Activated CD8-positive, alpha-beta memory T cell treated with anti-CD3 and anti-CD28 coated beads for 36 hours (primary cell): ENCODE results near the gene FRS2. TPM values are rescaled to one million over a fixed set of nuclear protein-coding genes. Genes with fewer than 3 reads are reported as not detected.

Experiments used
- CTCF ChIA-PET: fragments of 350-600 bp; sonication (Branson Sonifier 250); formaldehyde crosslinking; loops from one replicate; lab custom pipeline; 2021; ENCODE audit warnings: antibody characterized with exemption; lab: Charles Lee
- POLR2A ChIA-PET: fragments of 350-600 bp; sonication (Branson Sonifier 250); formaldehyde crosslinking; loops from one replicate; lab custom pipeline; 2021; ENCODE audit warnings: antibody characterized with exemption; lab: Charles Lee
- total RNA-seq, 2 experiments: library from RNA; stranded (reverse); gene quantifications; one replicate each; pipeline ENCODE4 v1.2.3, GENCODE V29; 2021

Gene FRS2
- total RNA-seq, 2 experiments from 2014 or later = 8.5 to 9.3 TPM

- CTCF ChIA-PET = interaction anchor here (0.7 kb wide), 2 partner anchors 16 to 27 kb away, joined by 4 read pairs; no protein-coding TSS in a partner anchor
- POLR2A ChIA-PET = no interaction called here
Measured at GRCh38 chr12:69490920-69491643, 20.9 kb downstream of the FRS2 start.

DNA sequence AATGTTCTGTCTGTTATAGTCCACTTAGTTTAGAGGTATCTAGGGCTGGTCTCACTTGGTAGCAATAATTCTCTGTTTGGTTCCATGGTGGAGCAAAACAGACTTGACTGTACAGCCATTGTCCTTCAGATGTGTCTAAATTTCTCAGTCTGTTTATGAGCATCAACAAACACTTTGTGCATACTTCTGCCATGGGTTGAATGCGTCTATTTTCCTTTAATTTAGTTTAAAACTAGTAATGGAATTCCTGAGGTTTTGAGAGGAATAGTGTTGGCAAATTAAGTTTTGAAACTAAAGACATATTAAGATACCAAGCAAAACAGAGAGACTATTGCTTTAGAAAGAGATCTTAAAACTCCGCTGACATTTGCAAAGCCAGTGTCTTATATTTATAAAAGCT, 22.6 kb downstream of the FRS2 start:
- CTCF ChIA-PET = no interaction called here
- POLR2A ChIA-PET = no interaction called here

DNA sequence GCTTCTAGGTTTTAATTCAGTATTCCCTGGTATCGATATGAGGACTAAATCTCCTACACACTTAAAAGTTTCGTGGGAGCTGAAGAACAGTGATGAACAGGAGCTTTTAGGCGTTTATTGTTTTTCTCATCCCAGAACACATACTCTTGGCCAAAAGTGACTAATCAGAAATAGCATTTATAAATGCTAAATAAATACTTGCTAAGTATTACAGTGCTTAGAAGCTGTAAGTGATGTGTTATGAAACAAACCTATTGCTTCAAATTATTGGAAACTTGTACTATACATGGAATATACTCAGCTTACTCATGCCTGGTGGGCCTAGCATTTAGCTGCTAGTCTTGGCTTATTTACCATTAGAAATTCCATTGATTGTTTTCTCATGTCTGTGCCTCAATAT, 24.9 kb downstream of the FRS2 start:
- POLR2A ChIA-PET = no interaction called here
- CTCF ChIA-PET = no interaction called here

GRCh38 chr12:69497308-69498026, 27.3 kb downstream of the FRS2 start:
- ChIA-PET POLR2A (no interaction called here), CTCF (no interaction called here)

DNA sequence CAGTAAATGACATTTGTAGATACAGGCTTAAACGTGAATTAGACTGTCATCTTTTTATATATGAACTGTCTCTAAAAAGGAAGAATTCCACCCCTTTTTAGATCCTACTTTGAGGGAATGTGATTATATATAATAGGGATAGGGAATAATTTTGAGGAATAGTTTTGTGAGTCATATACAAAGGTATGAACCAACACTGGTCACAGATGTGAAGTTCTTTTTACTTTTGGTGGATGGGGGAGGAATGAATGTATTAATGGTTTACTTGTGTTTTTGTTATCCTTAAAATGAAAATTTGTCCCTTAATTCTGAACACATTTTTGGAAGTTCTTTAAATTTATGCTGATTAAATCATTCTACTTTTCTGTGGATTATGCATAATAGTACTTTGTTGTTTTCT, 30.4 kb downstream of the FRS2 start:
- ChIA-PET CTCF (no interaction called here), POLR2A (no interaction called here)

- POLR2A ChIA-PET = no interaction called here
- CTCF ChIA-PET = no interaction called here
Measured at GRCh38 chr12:69501154-69501895, 31.1 kb downstream of the FRS2 start.

DNA sequence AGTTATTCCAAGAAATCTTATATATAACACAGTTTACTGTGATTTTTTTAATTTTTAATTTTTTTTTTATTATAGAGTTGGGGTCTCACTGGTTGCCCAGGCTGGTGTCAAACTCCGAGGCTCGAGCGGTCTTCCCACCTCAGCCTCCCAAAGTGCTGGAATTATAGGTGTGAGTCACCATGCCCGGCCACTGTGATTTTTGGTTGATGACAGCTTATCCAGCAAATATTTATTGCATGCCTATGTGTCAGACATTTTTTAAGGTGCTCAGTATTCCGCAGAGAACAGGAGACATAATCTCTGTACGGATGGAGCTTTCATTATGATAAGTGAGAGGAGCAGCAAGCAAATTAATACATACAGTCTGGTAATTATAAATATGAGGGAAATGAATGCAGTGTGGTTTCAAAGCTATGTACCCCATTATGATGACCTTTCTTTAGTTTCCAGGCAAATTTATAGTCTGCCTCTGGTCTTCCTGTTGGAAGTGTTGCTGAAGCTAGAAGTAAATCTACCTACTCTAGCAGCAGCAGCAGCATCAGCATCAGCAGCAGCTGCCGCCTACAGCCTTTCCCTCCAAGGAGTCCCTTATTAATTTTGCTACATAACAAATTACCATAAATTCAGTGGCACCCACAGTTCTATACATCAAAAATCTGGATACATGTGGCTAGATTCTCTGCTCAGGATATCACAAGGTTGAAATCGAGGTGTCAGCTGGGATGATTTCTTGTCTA, 32.3 kb downstream of the FRS2 start:
- POLR2A ChIA-PET = no interaction called here
- CTCF ChIA-PET = no interaction called here

DNA sequence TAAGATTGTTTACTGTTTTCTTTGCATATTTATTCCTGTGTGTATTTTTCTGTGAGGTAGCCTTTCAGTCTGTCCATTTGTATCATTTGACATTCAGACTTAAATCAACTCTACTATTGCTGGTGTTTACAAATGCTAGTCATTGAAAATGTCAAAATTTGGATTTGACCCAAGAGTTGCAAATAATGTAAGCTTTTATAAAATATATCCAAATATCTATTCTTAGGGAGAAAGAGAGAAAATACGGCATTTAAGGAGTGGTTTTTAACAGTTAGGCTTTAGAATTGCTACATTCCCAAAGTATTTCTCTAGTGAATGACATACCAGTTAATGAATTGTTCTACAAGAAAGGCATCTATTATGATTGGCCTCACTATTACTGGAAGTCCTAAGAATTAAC, 37.9 kb downstream of the FRS2 start:
- CTCF ChIA-PET = interaction anchor here (1.2 kb wide), 1 partner anchor 150 kb away, joined by 3 read pairs; no protein-coding TSS in a partner anchor
- POLR2A ChIA-PET = no interaction called here

GRCh38 chr12:69508621-69509020, 38.4 kb downstream of the FRS2 start:
- POLR2A ChIA-PET = no interaction called here
- CTCF ChIA-PET = no interaction called here

GRCh38 chr12:69509308-69509736, 39.1 kb downstream of the FRS2 start:
- ChIA-PET CTCF (no interaction called here), POLR2A (no interaction called here)

DNA sequence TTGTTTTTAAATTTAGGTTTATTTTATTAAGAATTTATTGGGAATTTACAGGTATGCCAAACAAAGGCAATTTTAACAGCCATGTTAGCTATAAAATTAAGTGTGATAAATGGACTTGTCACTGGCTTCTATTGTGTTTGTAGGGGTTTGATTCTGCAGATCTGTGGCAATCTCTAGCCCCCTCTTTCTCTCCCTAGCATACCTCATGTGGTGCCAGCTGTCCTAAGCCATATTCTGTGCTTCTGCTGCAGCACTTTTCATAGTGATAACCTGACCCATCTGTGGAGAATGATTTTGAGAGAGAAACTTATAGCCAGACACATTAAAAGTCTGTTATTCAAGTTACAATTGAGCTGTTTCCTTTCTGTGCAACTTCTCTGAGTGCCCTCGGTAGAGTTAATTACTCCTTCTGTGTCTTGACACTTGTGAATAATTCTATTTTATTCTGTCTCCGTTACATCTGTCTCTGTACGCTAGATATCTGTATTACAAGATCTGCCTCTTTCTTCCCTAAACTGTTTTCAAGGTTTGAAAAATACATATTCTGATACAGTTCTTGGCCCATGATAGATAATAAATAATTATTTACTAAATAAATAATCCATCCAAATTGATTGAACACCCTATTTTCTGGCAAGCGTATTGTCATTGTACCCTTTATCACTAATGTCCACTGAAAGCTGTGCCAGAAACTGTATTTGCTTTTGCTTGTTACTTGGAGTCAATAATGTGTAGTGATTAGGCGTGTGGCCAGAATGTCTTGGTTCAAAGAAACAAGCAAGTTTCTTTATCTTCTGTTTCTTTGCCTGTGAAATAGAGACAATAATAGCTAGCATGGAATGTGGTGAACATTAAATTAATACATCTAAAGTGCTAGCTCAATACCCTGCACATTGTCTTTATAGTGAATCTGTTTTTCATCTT, 40.0 kb downstream of the FRS2 start:
- ChIA-PET POLR2A (no interaction called here), CTCF (no interaction called here)

DNA sequence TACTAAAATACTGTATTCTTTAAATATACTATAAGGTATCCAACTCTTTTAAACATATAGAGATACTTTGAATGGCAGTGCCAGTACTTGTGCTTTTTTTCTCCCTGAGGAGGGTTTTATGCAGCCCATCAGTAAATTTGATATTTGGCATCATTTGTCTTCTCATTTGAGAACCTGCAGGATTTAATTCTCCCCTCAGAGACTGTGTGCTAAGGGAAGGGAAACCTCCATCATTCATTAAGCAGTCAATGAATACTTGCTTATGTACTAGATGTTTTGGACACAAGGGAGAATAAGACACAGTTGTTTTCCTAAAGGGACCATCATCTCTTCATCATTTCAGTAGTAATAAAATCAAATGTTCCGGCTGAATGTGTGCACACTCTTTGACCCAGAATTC, 40.8 kb downstream of the FRS2 start:
- CTCF ChIA-PET = no interaction called here

GRCh38 chr12:69511469-69512267, 41.5 kb downstream of the FRS2 start:
- POLR2A ChIA-PET = no interaction called here
- CTCF ChIA-PET = interaction anchor here (0.7 kb wide), 1 partner anchor 42 kb away, joined by 4 read pairs; the partner anchor contains the start of gene FRS2

More for the DNA sequence above, 40.8 kb downstream of the FRS2 start:
- POLR2A ChIA-PET = no interaction called here

DNA sequence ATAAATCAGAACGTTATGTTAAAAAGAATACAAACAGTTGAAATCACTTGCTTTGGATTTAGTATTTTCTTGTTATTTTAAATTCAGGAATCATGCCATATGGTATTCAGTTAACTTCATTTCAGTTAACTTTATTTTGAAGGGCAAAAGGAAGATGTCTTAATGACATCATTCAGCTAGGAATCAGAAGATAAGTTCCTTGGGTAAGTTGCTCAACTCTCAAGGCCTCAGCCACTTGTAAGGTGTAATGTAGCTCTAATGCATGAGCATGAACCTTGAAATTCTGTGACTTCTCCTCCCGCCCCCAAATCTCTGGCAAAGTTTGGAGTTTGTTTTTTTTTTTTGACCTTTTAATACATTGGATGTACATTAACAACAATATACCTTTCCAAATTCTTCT, 42.6 kb downstream of the FRS2 start:
- ChIA-PET POLR2A (no interaction called here), CTCF (no interaction called here)

- ChIA-PET CTCF (no interaction called here), POLR2A (no interaction called here)
Measured at GRCh38 chr12:69513297-69513696, 43.1 kb downstream of the FRS2 start.

DNA sequence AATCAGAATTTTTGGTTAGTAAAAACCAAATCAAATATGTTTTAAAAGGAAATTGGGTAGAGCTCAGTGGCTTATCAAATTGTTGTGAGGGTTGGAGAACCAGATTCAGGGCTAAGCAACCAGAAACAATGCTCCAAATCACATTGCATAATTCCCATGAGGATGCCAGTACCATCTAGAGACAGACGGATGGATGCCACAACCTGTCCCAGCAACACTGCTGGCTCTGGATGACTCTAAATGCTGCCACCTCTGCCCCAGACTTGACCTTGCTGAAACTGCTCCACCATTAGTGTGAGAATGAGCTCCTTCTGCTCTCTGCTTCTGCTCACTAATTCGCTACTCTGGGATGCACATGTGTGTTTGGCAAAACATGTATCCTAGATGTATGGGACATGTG, 43.9 kb downstream of the FRS2 start:
- ChIA-PET POLR2A (no interaction called here), CTCF (no interaction called here)

GRCh38 chr12:69514845-69515244, 44.7 kb downstream of the FRS2 start:
- CTCF ChIA-PET = no interaction called here

GRCh38 chr12:69515394-69515930, 45.3 kb downstream of the FRS2 start:
- CTCF ChIA-PET = no interaction called here
- POLR2A ChIA-PET = no interaction called here

More at GRCh38 chr12:69514845-69515244, 44.7 kb downstream of the FRS2 start:
- POLR2A ChIA-PET = no interaction called here
